ENCODE measurements around the gene ALDH5A1. TPM values are rescaled to one million over a fixed set of nuclear protein-coding genes. Genes with fewer than 3 reads are reported as not detected.

The ALDH5A1 gene
- total RNA-seq, 1 donor from 2014 or later: 3.7 TPM

DNA sequence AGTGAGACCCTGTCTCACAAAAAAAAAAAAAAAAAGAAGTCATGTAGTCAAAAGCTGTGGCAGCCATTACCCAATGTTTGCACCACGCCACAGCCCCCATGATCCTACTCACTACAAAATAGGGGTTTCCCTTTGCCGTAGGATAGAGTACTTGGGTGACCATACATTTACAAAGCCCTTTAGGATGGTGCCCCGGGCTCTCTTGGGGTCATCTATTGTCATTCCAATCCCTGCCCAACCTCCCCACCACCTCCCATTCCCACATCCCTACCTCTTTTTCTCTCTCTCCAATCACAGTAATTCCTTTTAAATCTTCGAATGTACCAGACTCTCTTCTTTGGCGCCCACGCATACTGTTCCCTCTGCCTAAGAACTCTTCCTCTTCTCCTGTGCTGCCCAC is 76.6 kb downstream of the ALDH5A1 start:
- Histone ChIP-seq H3K27ac (ENCODE audit: low read depth, low read length) (no peak overlapping the region), H3K36me3 (ENCODE audit: insufficient read depth, low read length) (no peaks in the 10 kb centered on the region), H3K27me3 (ENCODE audit: insufficient read depth, low read length) (peaks cover 5% of the 10 kb centered on the region), H2AFZ (ENCODE audit: low read depth, low read length) (no peak overlapping the region), H3K79me2 (ENCODE audit: insufficient read depth, low read length) (no peaks in the 10 kb centered on the region), H3K9me3 (ENCODE audit: insufficient read depth, low read depth, low read length) (no peaks in the 10 kb centered on the region), H4K20me1 (ENCODE audit: insufficient read depth, low read length) (no peaks in the 10 kb centered on the region), H3K4me1 (ENCODE audit: insufficient read depth, low read length) (no peaks in the 10 kb centered on the region), H3K9ac (ENCODE audit: low read length) (no peak overlapping the region), H3K4me3 (ENCODE audit: insufficient read depth, low read depth, low read length) (no peak overlapping the region), H3K4me2 (ENCODE audit: low read length) (no peak overlapping the region)
- Mint-ChIP-seq H3K4me3 (ENCODE audit: unreplicated experiment) (no peak overlapping the region), H3K36me3 (ENCODE audit: low read depth, unreplicated experiment) (no peaks in the 10 kb centered on the region), H3K9me3 (ENCODE audit: unreplicated experiment) (no peaks in the 10 kb centered on the region), H3K27ac (ENCODE audit: unreplicated experiment) (no peak overlapping the region), H3K4me1 (ENCODE audit: low read depth, unreplicated experiment) (peaks cover 3% of the 10 kb centered on the region), H3K27me3 (ENCODE audit: low read depth, unreplicated experiment) (peaks cover 5% of the 10 kb centered on the region)
- FAIRE-seq: no peak
- DNase-seq (ENCODE audit: low read depth): no peak
- no peak for TF ChIP-seq EZH2 (IDR thresholded peaks at IDR 0.05; ENCODE audit: insufficient read depth, low read length)
- TF ChIP-seq, protein P1, sequence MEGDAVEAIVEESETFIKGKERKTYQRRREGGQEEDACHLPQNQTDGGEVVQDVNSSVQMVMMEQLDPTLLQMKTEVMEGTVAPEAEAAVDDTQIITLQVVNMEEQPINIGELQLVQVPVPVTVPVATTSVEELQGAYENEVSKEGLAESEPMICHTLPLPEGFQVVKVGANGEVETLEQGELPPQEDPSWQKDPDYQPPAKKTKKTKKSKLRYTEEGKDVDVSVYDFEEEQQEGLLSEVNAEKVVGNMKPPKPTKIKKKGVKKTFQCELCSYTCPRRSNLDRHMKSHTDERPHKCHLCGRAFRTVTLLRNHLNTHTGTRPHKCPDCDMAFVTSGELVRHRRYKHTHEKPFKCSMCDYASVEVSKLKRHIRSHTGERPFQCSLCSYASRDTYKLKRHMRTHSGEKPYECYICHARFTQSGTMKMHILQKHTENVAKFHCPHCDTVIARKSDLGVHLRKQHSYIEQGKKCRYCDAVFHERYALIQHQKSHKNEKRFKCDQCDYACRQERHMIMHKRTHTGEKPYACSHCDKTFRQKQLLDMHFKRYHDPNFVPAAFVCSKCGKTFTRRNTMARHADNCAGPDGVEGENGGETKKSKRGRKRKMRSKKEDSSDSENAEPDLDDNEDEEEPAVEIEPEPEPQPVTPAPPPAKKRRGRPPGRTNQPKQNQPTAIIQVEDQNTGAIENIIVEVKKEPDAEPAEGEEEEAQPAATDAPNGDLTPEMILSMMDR (IDR thresholded peaks at IDR 0.05; ENCODE audit: insufficient read depth, low read depth, low read length): no peak

DNA sequence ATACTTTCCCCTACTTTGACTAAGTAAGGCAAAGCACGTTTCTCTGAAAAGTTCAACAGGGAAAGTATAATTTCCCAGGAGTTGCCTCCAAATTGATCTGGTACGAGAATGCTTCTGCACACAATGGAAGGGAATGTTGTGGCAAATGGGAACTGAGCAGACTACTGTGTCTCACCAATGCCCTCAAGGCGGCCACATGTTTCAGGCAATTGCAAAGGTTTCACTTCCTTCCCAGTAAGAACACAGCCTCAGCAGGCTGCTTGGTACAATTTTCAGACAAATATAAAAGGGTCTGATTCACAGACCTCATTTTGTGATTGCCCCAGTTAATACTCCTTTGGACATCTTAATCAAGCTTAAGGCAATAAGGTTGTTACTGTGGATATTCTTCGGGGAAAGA is 80.0 kb downstream of the ALDH5A1 start:
- Mint-ChIP-seq H3K27ac (ENCODE audit: unreplicated experiment) (no peak overlapping the region), H3K9me3 (ENCODE audit: unreplicated experiment) (no peaks in the 10 kb centered on the region), H3K27me3 (ENCODE audit: low read depth, unreplicated experiment) (peaks cover 1% of the 10 kb centered on the region), H3K36me3 (ENCODE audit: low read depth, unreplicated experiment) (no peaks in the 10 kb centered on the region), H3K4me3 (ENCODE audit: unreplicated experiment) (no peak overlapping the region), H3K4me1 (ENCODE audit: low read depth, unreplicated experiment) (no peaks in the 10 kb centered on the region)
- no peaks in the 10 kb centered on the region for H3K9me3 ChIP-seq (ENCODE audit: insufficient read depth, low read depth, low read length)
- H3K36me3 ChIP-seq (ENCODE audit: insufficient read depth, low read length): no peaks in the 10 kb centered on the region
- peaks cover 4% of the 10 kb centered on the region for H3K27me3 ChIP-seq (ENCODE audit: insufficient read depth, low read length)
- no peaks in the 10 kb centered on the region for H3K79me2 ChIP-seq (ENCODE audit: insufficient read depth, low read length)
- no peak for DNase-seq (ENCODE audit: low read depth)
- H3K4me2 ChIP-seq (ENCODE audit: low read length): no peak overlapping the region
- TF ChIP-seq, protein P1 (IDR thresholded peaks at IDR 0.05; ENCODE audit: insufficient read depth, low read depth, low read length): no peak
- TF ChIP-seq EZH2 (IDR thresholded peaks at IDR 0.05; ENCODE audit: insufficient read depth, low read length): no peak
- FAIRE-seq: no peak
- H2AFZ ChIP-seq (ENCODE audit: low read depth, low read length): no peak overlapping the region
- no peak overlapping the region for H3K4me3 ChIP-seq (ENCODE audit: insufficient read depth, low read depth, low read length)
- H3K4me1 ChIP-seq (ENCODE audit: insufficient read depth, low read length): no peaks in the 10 kb centered on the region
- no peak overlapping the region for H3K27ac ChIP-seq (ENCODE audit: low read depth, low read length)
- no peak overlapping the region for H3K9ac ChIP-seq (ENCODE audit: low read length)
- H4K20me1 ChIP-seq (ENCODE audit: insufficient read depth, low read length): no peaks in the 10 kb centered on the region

DNA sequence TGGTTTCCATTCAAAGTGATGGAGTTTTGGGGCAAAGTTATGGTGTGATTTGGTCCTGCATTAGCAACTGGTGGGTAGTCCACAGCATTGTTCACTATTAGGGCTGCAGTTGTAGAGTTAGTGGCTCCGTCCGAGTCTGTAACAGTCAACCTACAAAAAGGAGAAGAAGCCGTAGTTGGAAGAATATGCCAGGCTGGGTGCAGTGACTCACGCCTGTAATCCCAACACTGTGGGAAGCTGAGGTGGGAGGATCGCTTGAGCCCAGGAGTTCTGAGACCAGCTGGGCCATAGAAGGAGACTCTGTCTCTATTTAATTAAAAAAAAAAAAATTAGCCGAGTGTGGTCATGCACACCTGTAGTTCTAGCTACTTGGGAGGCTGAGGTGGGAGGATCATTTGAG is 81.7 kb downstream of the ALDH5A1 start:
- Mint-ChIP-seq H3K9me3 (ENCODE audit: unreplicated experiment) (no peaks in the 10 kb centered on the region), H3K36me3 (ENCODE audit: low read depth, unreplicated experiment) (no peaks in the 10 kb centered on the region), H3K4me1 (ENCODE audit: low read depth, unreplicated experiment) (no peaks in the 10 kb centered on the region), H3K27ac (ENCODE audit: unreplicated experiment) (no peak overlapping the region), H3K27me3 (ENCODE audit: low read depth, unreplicated experiment) (peaks cover 1% of the 10 kb centered on the region), H3K4me3 (ENCODE audit: unreplicated experiment) (no peak overlapping the region)
- H3K27me3 ChIP-seq (ENCODE audit: insufficient read depth, low read length): peaks cover 4% of the 10 kb centered on the region
- H2AFZ ChIP-seq (ENCODE audit: low read depth, low read length): no peak overlapping the region
- no peak overlapping the region for H3K27ac ChIP-seq (ENCODE audit: low read depth, low read length)
- no peaks in the 10 kb centered on the region for H3K4me1 ChIP-seq (ENCODE audit: insufficient read depth, low read length)
- no peak for TF ChIP-seq EZH2 (IDR thresholded peaks at IDR 0.05; ENCODE audit: insufficient read depth, low read length)
- TF ChIP-seq, protein P1 (IDR thresholded peaks at IDR 0.05; ENCODE audit: insufficient read depth, low read depth, low read length): no peak
- FAIRE-seq (no peak), DNase-seq (ENCODE audit: low read depth) (no peak)
- no peaks in the 10 kb centered on the region for H3K79me2 ChIP-seq (ENCODE audit: insufficient read depth, low read length)
- no peaks in the 10 kb centered on the region for H3K9me3 ChIP-seq (ENCODE audit: insufficient read depth, low read depth, low read length)
- H3K4me2 ChIP-seq (ENCODE audit: low read length): no peak overlapping the region
- H3K36me3 ChIP-seq (ENCODE audit: insufficient read depth, low read length): no peaks in the 10 kb centered on the region
- H3K9ac ChIP-seq (ENCODE audit: low read length): no peak overlapping the region
- H4K20me1 ChIP-seq (ENCODE audit: insufficient read depth, low read length): no peaks in the 10 kb centered on the region
- H3K4me3 ChIP-seq (ENCODE audit: insufficient read depth, low read depth, low read length): no peak overlapping the region

Measured in astrocyte (in vitro differentiated cells and primary cell).